VCaP (cell line): ENCODE data around the gene CUTA.

ENCODE experiments used
- H3K27ac ChIP-seq: fragments of 450-650 bp; 2 replicates; pipeline ENCODE4 v1.5.1; 2017
- TF ChIP-seq, protein P1 (sequence below): fragments of 450-650 bp; conservative IDR thresholded peaks from 2 replicates; pipeline ENCODE4 v1.5.1; 2017; ENCODE audit warnings: mild to moderate bottlenecking, moderate library complexity

Gene CUTA

DNA sequence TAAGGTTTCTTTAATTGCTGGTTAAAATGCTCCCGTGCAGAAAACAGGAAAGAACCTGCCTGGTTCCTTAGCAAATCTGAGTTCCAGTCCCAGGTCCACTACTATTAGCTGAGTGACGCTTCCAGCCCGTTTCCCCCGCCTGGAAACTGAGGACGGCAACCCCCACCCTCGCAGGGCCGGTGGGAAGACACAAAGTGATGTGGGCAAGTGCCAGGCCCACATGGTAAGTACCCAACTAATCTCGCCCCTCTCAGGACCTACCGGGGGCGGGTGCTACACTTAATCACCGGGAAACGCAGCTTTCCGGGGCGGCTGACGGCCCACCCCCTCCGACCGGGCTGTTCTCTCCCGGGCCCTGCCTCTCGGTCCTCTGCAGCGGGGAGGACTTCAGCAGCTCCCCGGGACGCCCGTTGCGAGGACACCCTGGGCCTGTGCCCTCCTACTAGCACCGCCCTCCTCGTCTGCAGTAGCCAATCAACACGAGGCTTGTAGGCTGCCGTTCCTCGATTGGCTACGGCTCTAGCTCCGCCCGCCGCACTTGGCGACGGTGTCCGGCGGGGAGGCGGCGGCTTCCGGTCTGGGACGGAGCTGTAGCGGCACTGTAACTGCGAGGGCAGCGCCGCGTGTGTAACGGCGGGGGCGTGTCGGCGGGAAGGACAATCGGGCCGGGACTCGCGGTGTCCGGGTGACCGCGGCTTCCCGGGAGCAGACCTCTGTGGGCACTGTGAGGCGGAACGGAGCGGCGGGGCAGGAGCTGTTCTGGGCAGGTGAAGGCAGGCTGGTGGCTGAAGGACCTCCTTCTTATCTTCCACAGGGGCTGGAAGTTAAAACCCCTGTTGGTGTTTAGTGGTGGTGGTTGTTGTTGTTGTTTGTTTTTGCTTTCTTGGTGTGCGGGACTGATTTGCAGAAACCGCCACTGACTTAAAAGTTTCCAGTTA lies 36.4 kb upstream of the CUTA start, which contains the start of gene ZBTB9:
Gene ZBTB9 (plus strand): TSS at position 568 of the 938 bp plus-strand sequence. CDS start 525 bp downstream, outside the sequence.
- TF ChIP-seq, protein P1, sequence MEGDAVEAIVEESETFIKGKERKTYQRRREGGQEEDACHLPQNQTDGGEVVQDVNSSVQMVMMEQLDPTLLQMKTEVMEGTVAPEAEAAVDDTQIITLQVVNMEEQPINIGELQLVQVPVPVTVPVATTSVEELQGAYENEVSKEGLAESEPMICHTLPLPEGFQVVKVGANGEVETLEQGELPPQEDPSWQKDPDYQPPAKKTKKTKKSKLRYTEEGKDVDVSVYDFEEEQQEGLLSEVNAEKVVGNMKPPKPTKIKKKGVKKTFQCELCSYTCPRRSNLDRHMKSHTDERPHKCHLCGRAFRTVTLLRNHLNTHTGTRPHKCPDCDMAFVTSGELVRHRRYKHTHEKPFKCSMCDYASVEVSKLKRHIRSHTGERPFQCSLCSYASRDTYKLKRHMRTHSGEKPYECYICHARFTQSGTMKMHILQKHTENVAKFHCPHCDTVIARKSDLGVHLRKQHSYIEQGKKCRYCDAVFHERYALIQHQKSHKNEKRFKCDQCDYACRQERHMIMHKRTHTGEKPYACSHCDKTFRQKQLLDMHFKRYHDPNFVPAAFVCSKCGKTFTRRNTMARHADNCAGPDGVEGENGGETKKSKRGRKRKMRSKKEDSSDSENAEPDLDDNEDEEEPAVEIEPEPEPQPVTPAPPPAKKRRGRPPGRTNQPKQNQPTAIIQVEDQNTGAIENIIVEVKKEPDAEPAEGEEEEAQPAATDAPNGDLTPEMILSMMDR: no peak
- H3K27ac ChIP-seq: peak within 1 kb of the TSS; percentile 86

DNA sequence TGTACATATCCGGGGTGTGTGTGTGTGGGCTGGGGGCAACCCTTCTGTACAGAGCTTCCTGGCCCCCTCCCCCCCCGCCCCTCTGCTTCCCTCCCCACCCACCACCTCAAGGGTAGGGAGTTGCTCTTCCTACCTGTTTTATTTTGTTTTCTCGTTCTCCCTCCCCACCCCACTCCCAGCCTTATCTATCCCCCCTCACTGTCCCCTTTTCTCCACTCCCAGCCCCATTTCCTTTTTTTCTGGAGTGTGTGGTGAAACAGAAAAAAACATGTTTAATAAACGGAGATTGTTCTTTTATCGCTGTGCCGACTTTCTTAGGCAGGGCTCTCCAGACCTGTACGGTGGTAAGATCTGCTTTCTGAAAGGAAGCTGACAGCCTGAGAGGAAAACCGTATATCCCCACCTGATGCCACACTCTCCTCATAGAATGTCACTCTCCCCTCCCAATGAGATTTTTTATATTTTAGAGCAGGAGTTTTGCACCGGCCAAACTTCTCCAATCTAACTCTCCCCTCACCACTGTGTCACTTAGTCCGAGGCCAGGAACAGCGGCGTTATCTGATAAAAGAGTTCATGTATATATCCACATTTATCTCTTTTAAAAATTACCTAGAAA lies 35.6 kb upstream of the CUTA start:
- H3K27ac ChIP-seq: peak overlapping the region; percentile 86
- TF ChIP-seq, protein P1: no peak

DNA sequence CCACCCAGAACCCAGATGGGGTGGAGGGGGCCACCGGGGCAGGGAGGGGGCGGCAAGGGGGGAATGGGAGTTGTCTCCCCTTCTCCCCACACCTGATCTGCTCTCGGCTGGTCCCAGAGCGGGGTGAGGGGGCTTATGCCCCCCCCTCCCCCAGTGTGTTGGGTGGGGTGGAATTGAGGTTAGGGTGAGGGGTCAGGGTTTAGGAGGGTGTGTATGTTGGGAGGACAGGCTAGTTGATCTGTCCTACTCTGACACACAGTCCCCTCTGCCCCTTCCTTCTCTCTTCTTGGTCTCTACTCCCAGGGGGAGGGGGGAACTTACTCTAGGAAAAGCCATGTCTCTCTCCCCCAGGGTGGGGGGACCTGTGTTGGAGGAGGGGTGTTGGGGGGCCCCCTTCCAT lies 34.6 kb upstream of the CUTA start:
- TF ChIP-seq, protein P1: no peak
- no peak overlapping the region for H3K27ac ChIP-seq

DNA sequence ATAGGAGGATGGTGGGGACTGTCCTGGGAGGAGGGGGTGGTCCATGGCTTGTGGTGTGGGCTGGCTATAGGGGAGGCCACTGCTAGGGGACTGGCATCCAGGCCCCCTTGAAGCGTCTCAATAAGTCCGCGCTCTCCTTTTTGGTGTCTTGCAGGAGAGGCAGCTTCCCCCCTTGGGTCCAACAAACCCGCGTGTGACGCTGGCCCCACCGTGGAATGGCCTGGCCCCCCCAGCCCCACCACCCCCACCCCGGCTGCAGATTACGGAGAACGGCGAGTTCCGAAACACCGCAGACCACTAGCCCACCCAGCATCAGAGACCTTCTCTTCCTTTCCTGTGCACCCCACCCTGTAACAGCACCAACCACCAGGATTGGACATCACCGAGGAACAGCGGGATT lies 33.7 kb upstream of the CUTA start:
- H3K27ac ChIP-seq: no peak overlapping the region

DNA sequence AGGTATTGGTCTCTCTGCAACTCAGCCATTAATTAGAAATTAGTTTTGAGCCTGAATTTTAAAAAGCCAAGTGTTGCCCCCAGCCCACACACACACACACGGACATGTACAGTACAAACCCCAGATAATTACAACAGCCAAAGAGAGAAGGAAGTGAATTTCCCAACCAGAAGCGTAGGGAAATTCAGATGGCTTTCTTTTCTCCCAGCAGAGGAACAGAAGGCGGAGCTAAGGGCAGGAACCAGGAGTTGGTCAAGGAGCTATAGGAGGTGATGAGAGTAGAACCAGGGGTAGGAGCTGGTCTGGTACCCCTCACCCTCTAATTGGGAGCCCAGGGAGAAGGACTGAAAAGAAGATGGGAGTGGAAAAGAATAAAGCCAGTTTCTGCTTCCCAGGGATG lies 32.5 kb upstream of the CUTA start:
- TF ChIP-seq, protein P1: no peak
- H3K27ac ChIP-seq: no peak overlapping the region

More for the DNA sequence above, 33.7 kb upstream of the CUTA start:
- TF ChIP-seq, protein P1: no peak

DNA sequence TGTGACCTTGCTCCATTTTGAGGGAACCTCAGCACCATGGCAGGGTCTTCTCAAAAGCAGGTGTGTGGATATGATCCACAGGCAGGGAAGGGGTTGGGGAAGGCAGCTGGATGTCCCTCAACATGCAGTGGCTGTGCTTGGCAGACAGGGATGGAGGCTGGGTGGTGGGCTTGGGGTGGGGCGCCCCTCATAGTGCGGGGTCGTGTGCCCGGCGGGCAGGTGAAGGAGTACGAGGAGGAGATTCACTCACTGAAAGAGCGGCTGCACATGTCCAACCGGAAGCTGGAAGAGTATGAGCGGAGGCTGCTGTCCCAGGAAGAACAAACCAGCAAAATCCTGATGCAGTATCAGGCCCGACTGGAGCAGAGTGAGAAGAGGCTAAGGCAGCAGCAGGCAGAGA lies 28.4 kb upstream of the CUTA start:
- TF ChIP-seq, protein P1: no peak
- no peak overlapping the region for H3K27ac ChIP-seq

DNA sequence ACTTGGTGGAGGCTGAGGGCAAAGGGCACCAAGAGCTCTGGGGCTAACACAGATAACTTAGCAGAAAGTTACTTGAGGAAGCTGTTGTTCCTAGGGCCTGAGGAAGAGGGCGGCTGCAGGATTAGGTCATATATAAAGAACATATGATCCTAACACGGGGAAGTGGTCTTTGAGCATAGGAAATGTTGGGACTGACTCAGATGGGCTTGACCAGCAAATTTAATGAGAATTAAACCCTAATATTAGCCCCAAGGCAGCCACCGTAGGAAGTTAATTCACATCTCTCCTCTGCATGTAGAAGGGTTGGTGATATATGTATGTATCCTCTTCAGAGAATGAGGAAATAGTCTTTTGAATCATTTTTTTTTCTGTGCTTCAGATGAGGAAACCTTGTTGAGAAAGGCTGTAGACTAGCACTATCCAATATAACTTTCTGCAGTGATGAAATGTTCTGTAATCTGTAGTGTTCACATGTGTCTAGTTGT lies 27.3 kb upstream of the CUTA start:
- TF ChIP-seq, protein P1: no peak
- no peak overlapping the region for H3K27ac ChIP-seq
